Activated B cell treated with CpG ODN at 0.5 μM for 24 hours (primary cell): Measurements from ENCODE around the gene PDLIM7. TPM values are rescaled to one million over a fixed set of nuclear protein-coding genes. Genes with fewer than 3 reads are reported as not detected.

Experiments used
- ATAC-seq: fragments of 200-7000 bp; cut with Tn5 transposase; one replicate; pipeline ENCODE4 v1.10.0; 2021; ENCODE audit warnings: low read depth, mild to moderate bottlenecking, moderate library complexity
- CTCF ChIA-PET: fragments of 350-600 bp; sonication (Branson Sonifier 250); formaldehyde crosslinking; loops from one replicate; lab custom pipeline; 2021; ENCODE audit warnings: antibody characterized with exemption; lab: Charles Lee
- POLR2A ChIA-PET: fragments of 350-600 bp; sonication (Branson Sonifier 250); formaldehyde crosslinking; loops from one replicate; lab custom pipeline; 2021; ENCODE audit warnings: antibody characterized with exemption; lab: Charles Lee
- DNase-seq: peaks from one replicate; pipeline ENCODE4 v3.0.0; 2022
- H3K27ac Mint-ChIP-seq: one replicate; pipeline ENCODE4 v1.8.0; 2020; ENCODE audit warnings: mixed read lengths
- H3K27me3 Mint-ChIP-seq: one replicate; pipeline ENCODE4 v1.8.0; 2021; ENCODE audit warnings: mixed read lengths
- H3K36me3 Mint-ChIP-seq: one replicate; pipeline ENCODE4 v1.8.0; 2021; ENCODE audit warnings: low read depth, mixed read lengths
- H3K4me1 Mint-ChIP-seq: one replicate; pipeline ENCODE4 v1.8.0; 2021; ENCODE audit warnings: mixed read lengths
- H3K4me3 Mint-ChIP-seq: one replicate; pipeline ENCODE4 v1.8.0; 2020; ENCODE audit warnings: mild to moderate bottlenecking, mixed read lengths
- H3K9me3 Mint-ChIP-seq: one replicate; pipeline ENCODE4 v1.8.0; 2020; ENCODE audit warnings: mixed read lengths
- intact Hi-C: fragments of 100-400 bp; cut with micrococcal nuclease; formaldehyde crosslinking; loops from one replicate; pipeline ENCODE4 v1.15.1; 2024
- total RNA-seq: library from RNA; stranded (reverse); gene quantifications from 2 replicates; pipeline ENCODE4 v1.2.3, GENCODE V29; 2022
- TF ChIP-seq, protein P1 (sequence below): fragments of 200-600 bp; IDR thresholded peaks from one replicate; pipeline ENCODE4 v1.8.0; 2022; ENCODE audit warnings: antibody characterized with exemption, mild to moderate bottlenecking

Gene PDLIM7
- total RNA-seq, 1 donor from 2014 or later: 17.7 TPM

DNA sequence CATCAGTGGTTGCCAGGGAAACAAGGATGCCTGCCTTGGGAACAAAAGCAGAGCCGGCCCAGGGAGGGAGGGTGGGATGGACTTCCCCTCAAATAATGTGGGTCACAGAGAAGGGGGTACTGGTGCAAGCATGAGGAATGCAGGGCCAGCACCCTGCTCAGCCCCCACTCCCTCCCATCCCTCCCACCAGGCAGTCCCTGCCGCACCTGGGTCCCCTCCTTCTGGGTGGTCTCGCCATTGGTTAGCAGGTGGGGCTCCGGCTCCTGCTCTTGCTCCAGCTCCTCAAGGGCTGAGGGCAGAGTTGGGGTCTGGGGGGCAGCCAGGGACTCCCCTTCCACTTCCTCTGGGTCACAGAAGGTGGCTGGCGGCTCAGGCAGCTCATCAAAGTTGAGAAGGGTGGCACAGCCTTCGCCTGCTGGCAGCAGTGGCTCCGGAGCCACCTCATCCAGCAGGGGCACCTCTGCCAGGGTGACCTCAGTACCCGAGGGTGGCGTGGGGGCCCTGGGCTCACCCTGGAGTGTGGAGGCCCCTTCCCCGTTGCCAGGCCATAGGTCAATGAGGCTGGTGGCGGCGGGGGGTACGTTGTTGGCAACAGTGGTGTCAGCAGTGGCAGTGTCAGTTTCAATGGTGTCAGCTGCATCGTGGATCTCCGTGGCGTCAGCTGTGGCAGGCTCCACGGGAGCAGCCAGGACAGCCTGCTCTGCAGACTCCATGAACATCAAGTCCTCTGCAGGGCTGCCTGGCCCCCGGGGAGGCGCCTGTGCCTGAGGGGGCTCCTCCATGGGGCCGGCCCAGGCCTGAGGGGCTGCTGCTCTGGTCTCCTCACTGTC lies 39.3 kb downstream of the PDLIM7 start:
- no peak overlapping the region for H3K27ac Mint-ChIP-seq
- no peak for ATAC-seq
- peaks cover 22% of the 10 kb centered on the region for H3K4me1 Mint-ChIP-seq
- ChIA-PET CTCF (interaction anchor here (1.1 to 5.7 kb wide), 8 partner anchors 37 to 142 kb away, joined by 3 to 89 read pairs (median 4); partner anchors contain the start of gene B4GALT7), POLR2A (interaction anchor here (1.0 to 6.0 kb wide), 7 partner anchors 27 to 68 kb away, joined by 3 to 88 read pairs (median 6); partner anchors contain the start of gene GRK6)
- intact Hi-C loops: loop anchor here (2.0 to 5.0 kb wide), 3 partner anchors 135 to 343 kb away; partner anchors contain the start of genes NSD1 and TMED9
- H3K27me3 Mint-ChIP-seq: no peaks in the 10 kb centered on the region
- H3K9me3 Mint-ChIP-seq: no peaks in the 10 kb centered on the region
- no peak for DNase-seq
- TF ChIP-seq, protein P1, sequence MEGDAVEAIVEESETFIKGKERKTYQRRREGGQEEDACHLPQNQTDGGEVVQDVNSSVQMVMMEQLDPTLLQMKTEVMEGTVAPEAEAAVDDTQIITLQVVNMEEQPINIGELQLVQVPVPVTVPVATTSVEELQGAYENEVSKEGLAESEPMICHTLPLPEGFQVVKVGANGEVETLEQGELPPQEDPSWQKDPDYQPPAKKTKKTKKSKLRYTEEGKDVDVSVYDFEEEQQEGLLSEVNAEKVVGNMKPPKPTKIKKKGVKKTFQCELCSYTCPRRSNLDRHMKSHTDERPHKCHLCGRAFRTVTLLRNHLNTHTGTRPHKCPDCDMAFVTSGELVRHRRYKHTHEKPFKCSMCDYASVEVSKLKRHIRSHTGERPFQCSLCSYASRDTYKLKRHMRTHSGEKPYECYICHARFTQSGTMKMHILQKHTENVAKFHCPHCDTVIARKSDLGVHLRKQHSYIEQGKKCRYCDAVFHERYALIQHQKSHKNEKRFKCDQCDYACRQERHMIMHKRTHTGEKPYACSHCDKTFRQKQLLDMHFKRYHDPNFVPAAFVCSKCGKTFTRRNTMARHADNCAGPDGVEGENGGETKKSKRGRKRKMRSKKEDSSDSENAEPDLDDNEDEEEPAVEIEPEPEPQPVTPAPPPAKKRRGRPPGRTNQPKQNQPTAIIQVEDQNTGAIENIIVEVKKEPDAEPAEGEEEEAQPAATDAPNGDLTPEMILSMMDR: no peak
- H3K36me3 Mint-ChIP-seq: no peaks in the 10 kb centered on the region
- H3K4me3 Mint-ChIP-seq: no peak overlapping the region

DNA sequence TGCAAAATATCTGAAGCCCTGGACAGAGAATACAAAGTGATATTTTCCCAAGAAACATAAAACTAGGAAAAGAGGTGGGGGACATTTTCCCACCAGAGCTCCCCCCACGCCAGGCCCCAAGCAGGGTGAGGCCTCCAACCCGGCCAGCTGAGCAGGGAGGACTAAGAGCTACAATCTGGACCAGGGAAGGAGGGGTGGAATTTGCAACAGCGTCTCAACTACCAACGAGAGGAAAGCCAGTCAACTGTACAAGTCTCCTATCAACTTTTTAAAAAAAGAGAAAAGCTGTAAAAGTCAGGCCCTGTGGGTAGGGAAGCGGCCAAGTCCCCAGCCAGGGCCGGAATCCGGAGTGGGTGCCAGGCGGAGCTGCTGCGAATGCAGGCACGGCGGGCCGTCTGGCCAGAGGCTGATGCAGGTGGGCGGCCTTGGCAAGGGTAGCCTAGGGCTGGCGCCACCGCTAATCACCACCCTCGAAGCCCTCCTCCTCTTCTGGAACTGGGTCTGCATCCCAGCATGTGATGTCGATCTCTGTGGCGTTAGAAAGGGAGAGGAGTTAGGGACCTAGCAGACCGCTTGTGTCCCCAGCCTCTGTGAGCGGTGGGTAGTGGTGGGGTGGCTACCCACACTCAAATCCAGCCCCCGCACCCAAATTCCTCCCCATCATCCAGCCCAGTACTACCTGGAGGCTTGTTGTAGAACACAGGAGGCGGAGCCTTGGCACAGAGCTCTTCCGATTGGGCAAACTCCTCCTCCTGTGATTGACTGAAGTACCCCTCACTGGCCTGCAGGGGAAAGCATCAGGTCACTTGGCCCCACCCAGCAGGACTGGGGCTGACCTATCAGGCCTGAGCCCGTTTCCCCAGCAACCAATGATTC lies 40.2 kb downstream of the PDLIM7 start:
- ChIA-PET CTCF (interaction anchor here (0.8 to 5.7 kb wide), 10 partner anchors 38 to 147 kb away, joined by 3 to 89 read pairs (median 4); partner anchors contain the start of gene B4GALT7), POLR2A (interaction anchor here (1.0 to 6.0 kb wide), 7 partner anchors 26 to 67 kb away, joined by 3 to 88 read pairs (median 6); partner anchors contain the start of gene GRK6)
- TF ChIP-seq, protein P1: no peak
- peak overlapping the region; percentile 38 for H3K4me3 Mint-ChIP-seq
- ATAC-seq (peak; percentile 35), DNase-seq (no peak)
- no peaks in the 10 kb centered on the region for H3K27me3 Mint-ChIP-seq
- no peaks in the 10 kb centered on the region for H3K9me3 Mint-ChIP-seq
- H3K36me3 Mint-ChIP-seq: no peaks in the 10 kb centered on the region
- peaks cover 26% of the 10 kb centered on the region for H3K4me1 Mint-ChIP-seq
- intact Hi-C loops: loop anchor here (1.0 to 5.0 kb wide), 7 partner anchors 15 to 342 kb away; partner anchors contain the start of genes NSD1, PDLIM7 and TMED9
- no peak overlapping the region for H3K27ac Mint-ChIP-seq

DNA sequence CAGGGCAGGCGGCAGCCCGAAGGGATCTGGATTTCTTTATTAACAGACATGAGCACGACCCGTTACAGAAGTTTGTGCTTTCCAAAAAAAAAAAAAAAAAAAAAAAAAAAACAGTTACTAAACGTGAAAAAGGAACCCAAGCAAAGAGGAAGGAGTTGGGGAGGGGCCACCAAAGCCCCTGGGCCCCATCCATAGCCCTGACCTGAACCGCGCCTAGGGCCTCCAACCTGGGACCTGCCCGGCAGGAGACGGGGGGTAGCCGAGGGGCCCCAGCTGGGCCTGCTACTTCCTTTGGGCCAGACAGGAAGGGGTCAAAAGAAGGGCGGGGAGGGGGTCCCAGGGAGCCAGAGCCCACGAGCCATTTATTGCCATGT lies 40.8 kb downstream of the PDLIM7 start:
- no peak overlapping the region for H3K4me3 Mint-ChIP-seq
- ATAC-seq (no peak), DNase-seq (no peak)
- intact Hi-C loops: loop anchor here (1.0 to 5.0 kb wide), 7 partner anchors 16 to 342 kb away; partner anchors contain the start of genes NSD1, PDLIM7 and TMED9
- no peak overlapping the region for H3K27ac Mint-ChIP-seq
- no peaks in the 10 kb centered on the region for H3K27me3 Mint-ChIP-seq
- H3K4me1 Mint-ChIP-seq: peaks cover 28% of the 10 kb centered on the region
- TF ChIP-seq, protein P1: peak; percentile 3
- H3K36me3 Mint-ChIP-seq: no peaks in the 10 kb centered on the region
- ChIA-PET POLR2A (interaction anchor here (1.4 to 6.0 kb wide), 4 partner anchors 30 to 67 kb away, joined by 6 to 88 read pairs (median 14); partner anchors contain the start of gene GRK6), CTCF (interaction anchor here (0.8 to 5.7 kb wide), 7 partner anchors 38 to 147 kb away, joined by 3 to 89 read pairs (median 5); no protein-coding TSS in a partner anchor)
- H3K9me3 Mint-ChIP-seq: no peaks in the 10 kb centered on the region

DNA sequence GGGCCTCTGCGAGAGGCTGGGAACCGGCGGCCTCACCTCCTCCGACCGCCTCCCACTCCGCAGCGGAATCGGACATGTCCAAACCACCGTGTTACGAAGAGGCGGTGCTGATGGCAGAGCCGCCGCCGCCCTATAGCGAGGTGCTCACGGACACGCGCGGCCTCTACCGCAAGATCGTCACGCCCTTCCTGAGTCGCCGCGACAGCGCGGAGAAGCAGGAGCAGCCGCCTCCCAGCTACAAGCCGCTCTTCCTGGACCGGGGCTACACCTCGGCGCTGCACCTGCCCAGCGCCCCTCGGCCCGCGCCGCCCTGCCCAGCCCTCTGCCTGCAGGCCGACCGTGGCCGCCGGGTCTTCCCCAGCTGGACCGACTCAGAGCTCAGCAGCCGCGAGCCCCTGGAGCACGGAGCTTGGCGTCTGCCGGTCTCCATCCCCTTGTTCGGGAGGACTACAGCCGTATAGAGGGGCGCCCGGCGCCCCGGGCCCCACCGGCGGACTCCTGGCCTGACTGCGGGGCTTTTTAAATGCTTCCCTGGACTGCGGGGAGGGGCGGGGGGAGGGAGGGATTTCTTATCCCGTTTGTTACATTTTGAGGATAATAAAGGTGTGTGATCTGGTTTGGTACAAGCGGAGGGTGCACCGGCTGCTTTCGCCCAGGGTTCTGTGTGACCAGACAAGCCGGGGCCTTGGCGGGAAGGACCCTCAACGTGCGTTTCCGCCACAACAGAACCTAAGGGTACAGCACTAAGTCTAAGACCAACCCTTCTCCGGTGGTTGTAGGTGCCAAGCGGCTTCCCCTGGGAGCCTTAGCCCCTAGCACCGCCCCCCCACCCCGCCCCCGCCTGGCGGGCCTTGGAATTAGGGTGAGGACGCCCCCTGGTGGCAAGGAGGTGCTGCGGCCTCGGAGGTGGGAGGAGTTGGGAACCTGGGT lies 41.5 kb downstream of the PDLIM7 start:
- intact Hi-C loops: loop anchor here (1.0 to 5.0 kb wide), 9 partner anchors 16 to 341 kb away; partner anchors contain the start of genes GRK6, MXD3, NSD1 and PDLIM7
- Mint-ChIP-seq H3K4me1 (peaks cover 28% of the 10 kb centered on the region), H3K27ac (peak overlapping the region; percentile 91), H3K9me3 (no peaks in the 10 kb centered on the region), H3K36me3 (no peaks in the 10 kb centered on the region), H3K4me3 (peak overlapping the region; percentile 91), H3K27me3 (no peaks in the 10 kb centered on the region)
- peak; percentile 48 for ATAC-seq
- DNase-seq: peak; percentile 83
- ChIA-PET CTCF (interaction anchor here (0.6 to 13.5 kb wide), 25 partner anchors 12 to 344 kb away, joined by 3 to 293 read pairs (median 5); partner anchors contain the start of genes PDLIM7, PFN3 and TMED9), POLR2A (interaction anchor here (0.6 to 6.0 kb wide), 18 partner anchors 10 to 156 kb away, joined by 3 to 101 read pairs (median 6); partner anchors contain the start of genes DOK3, GRK6, LMAN2 and PDLIM7)
- TF ChIP-seq, protein P1: peak; percentile 77
